GM10266 (cell line): ENCODE results near the gene CACNG3.

Experiments
- DNase-seq: peaks from one replicate; pipeline ENCODE4 v3.0.0; 2012; ENCODE audit errors: extremely low spot score
- TF ChIP-seq, protein P1 (sequence below): IDR thresholded peaks from 2 replicates; pipeline ENCODE4 v1.5.1; 2012; ENCODE audit warnings: mild to moderate bottlenecking, low read depth; ENCODE audit not compliant: control insufficient read depth, insufficient read depth; ENCODE audit errors: missing control alignments

Gene CACNG3

DNA sequence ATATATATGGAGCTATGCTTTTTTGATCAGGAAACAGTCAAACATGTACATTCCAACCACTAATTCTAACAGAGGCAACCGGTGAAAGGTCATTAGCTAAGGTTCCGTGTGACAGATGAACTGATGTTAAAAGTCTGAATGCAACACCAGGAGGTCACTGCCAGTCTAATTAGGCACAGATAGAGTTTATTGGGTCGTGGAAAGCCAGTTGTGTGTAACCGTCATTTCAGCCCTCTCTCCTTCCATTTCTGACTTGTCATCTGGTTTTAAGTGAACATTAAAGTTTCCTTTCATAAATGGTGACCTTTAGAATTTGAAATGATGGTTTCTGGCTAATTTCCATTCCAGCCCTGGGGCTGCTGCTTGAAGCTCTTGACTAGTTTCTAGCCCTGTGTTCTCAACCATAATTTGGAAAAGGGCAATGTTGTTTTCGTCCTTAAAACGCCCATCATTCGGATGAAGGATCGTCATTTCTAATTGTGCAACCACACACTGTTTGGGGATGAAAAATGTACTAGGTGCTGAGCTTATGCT, 23.9 kb downstream of the CACNG3 start:
- DNase-seq: no peak
- TF ChIP-seq, protein P1, sequence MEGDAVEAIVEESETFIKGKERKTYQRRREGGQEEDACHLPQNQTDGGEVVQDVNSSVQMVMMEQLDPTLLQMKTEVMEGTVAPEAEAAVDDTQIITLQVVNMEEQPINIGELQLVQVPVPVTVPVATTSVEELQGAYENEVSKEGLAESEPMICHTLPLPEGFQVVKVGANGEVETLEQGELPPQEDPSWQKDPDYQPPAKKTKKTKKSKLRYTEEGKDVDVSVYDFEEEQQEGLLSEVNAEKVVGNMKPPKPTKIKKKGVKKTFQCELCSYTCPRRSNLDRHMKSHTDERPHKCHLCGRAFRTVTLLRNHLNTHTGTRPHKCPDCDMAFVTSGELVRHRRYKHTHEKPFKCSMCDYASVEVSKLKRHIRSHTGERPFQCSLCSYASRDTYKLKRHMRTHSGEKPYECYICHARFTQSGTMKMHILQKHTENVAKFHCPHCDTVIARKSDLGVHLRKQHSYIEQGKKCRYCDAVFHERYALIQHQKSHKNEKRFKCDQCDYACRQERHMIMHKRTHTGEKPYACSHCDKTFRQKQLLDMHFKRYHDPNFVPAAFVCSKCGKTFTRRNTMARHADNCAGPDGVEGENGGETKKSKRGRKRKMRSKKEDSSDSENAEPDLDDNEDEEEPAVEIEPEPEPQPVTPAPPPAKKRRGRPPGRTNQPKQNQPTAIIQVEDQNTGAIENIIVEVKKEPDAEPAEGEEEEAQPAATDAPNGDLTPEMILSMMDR: no peak

DNA sequence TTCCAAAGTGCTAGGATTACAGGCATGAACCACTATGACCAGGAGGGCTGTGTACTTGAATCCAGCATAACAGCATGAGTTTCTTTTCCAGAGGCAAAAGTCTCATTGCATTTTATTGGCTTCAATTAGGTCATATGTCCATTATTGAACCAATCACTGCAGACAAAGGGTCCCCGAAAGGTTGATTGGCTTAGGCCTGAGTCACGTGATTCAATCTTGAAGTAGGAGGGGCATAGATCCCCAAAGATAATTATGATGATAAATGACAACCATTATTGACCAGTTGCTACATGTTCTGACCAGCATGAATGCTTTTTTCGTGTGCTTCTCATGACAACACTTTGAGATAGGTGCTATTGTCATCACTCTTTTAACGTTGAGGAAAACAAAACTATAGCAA, 25.3 kb downstream of the CACNG3 start:
- TF ChIP-seq, protein P1: no peak
- no peak for DNase-seq

DNA sequence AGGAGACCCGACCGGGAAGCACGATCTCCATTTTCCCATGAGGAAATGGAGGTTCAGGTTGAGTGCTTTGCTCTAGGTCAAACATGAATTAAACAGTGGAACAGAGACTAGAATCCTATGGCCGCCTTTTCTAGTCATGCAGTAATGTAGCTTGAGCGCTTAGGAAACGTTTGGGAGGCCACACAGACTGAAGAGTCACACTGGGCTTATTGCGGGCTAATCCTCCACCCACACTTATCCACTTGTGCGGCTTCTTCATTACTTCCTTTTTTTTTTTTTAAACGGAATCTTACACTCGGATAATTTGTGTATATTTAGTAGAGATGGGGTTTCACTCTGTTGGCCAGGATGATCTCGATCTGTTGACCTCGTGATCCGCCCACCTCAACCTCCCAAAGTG, 26.0 kb downstream of the CACNG3 start:
- DNase-seq: no peak

DNA sequence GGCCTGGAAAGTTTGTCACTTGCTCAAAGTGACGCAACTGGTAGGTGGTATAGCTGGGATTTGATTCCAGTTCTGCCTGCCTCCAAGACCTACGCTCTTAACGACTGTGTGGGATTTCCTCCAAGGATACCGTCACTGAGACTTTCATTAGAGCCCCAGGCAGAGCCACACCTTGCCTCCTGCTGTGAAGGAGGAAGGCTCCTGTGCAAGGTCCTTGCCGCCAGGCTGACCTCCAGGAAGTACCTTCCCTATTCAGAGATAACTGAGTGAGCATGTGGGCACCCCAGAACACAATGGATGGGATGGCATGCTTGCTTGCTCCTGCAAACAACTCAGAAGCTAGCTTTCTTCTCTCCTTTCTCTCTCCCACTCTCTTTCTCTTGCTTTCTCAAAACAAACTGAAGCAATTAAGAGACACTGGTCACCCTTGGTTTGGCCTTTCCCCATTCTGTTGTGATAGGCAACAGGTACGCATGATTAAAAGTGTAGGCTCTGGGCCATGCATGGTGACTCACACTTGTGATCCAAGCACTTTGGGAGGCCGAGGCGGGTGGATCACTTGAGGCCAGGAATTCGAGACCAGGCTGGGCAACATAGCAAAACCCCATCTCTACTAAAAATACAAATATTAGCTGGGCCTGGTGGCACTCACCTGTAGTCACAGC, 30.7 kb downstream of the CACNG3 start:
- TF ChIP-seq, protein P1: no peak
- DNase-seq: no peak

More for the DNA sequence above, 26.0 kb downstream of the CACNG3 start:
- TF ChIP-seq, protein P1: no peak

DNA sequence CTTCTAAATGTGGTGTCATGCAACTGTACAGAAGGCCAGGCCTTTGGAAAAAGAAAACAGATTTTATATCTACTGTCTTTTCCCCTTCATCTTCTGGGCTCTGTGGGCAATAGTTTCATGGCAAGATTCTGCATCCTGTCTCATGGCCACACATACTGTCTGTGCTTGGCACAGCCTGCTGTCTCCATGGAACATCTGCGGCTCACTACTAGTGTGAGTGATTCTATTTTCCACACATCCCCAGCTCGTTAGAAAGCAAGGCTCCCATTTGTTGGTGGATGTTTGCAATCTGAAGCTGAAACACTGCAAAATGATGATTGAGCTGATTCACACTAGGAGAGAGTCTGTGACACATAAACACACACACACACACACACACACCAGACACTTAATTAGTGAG, 32.4 kb downstream of the CACNG3 start:
- DNase-seq: no peak
- TF ChIP-seq, protein P1: no peak

DNA sequence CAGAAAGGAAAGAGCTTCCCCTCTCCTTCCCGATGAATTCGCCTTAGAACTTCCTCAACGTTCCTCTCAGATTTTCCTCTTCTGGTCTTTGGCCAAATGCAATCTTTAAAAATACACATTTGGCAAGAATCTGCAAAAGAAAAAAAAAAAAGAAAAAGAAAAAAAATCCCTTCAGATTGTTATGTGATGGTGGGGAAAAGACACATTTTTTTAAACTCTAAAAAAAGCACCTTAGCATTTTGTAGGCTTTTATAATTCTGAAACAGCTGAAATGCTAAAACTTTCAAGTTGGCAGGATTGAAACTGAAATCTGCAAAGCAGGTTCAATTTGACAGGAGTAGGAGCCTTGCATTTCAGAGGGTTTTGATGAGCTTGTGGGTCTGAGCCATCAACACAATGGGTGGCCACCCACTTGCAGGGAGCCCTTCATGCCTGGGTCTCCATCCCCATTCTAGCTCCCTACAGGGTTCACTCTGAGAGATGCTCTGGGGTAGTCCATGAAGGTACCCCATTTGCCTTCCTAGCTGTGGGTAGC, 33.1 kb downstream of the CACNG3 start:
- TF ChIP-seq, protein P1: no peak
- no peak for DNase-seq

DNA sequence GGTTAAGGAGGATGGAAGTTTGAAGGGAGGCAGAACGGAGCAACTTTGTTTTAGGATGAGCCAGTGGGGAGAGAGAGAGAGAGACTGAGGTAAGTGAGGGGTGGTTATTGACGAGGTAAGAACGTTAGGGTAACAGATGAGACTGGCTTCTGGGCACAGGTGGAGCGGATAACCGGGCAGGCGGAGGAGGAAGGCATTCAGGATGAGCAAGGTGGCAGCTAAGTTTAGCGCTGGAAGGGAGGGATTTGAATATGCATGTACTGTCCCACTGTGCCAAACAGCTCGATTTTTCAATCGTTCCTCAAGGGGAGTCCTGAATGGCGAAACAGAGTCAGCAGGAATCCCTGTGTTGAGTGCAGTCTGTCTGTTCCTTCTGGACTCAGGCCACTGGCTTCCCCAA, 35.8 kb downstream of the CACNG3 start:
- no peak for DNase-seq
- TF ChIP-seq, protein P1: no peak
